IMR-90 (cell line): ENCODE data around the gene VILL. TPM values are rescaled to one million over a fixed set of nuclear protein-coding genes. Genes with fewer than 3 reads are reported as not detected.
A peak's percentile ranks its signal among the peaks of the same experiment; 100 is the strongest.

Source experiments
- ATAC-seq: fragments of 200-7000 bp; cut with Tn5 transposase; 2 replicates; pipeline ENCODE4 v1.9.1; 2020; ENCODE audit warnings: low read depth, mild to moderate bottlenecking, moderate library complexity
- BruUV-seq: library from RNA; stranded (reverse); fragments of 400-500 nt; replicated peaks from 2 replicates; lab custom pipeline; 2021; lab: Mats Ljungman, UMichigan
- CTCF ChIA-PET: fragments of 300-600 bp; formaldehyde crosslinking; extraction: SDS; loops from one replicate; lab custom pipeline; 2021; ENCODE audit warnings: antibody characterized with exemption; lab: Yijun Ruan, JAX
- POLR2A ChIA-PET: fragments of 300-600 bp; sonication (Branson Sonifier 250); formaldehyde crosslinking; loops from one replicate; lab custom pipeline; 2022; ENCODE audit warnings: antibody characterized with exemption; ENCODE audit not compliant: unreplicated experiment; lab: Charles Lee
- DNase-seq: peaks from one replicate; pipeline ENCODE4 v3.0.0; 2013
- H2AFZ ChIP-seq: replicated peaks from 2 replicates; pipeline ENCODE3; 2013; ENCODE audit warnings: low read length, mild to moderate bottlenecking; ENCODE audit not compliant: poor library complexity
- H2AK5ac ChIP-seq: 2 replicates; pipeline ENCODE4 v1.6.1; 2013; ENCODE audit warnings: low read depth, low read length, inconsistent platforms
- H2AK9ac ChIP-seq: replicated peaks from 2 replicates; pipeline ENCODE3; 2013; ENCODE audit warnings: mild to moderate bottlenecking, low read depth, low read length, moderate library complexity; ENCODE audit not compliant: poor library complexity
- H2BK120ac ChIP-seq: 2 replicates; pipeline ENCODE4 v1.6.1; 2013; ENCODE audit warnings: low read depth, low read length, inconsistent platforms
- H2BK15ac ChIP-seq: 3 replicates; pipeline ENCODE4 v1.6.1; 2013; ENCODE audit warnings: low read depth, low read length, inconsistent platforms
- H2BK20ac ChIP-seq: 2 replicates; pipeline ENCODE4 v1.6.1; 2013; ENCODE audit warnings: low read depth, mild to moderate bottlenecking, inconsistent platforms, low read length, moderate library complexity
- H2BK5ac ChIP-seq: 2 replicates; pipeline ENCODE4 v1.6.1; 2013; ENCODE audit warnings: mild to moderate bottlenecking, low read depth, low read length, inconsistent platforms; ENCODE audit not compliant: poor library complexity, severe bottlenecking
- H3K14ac ChIP-seq: replicated peaks from 2 replicates; pipeline ENCODE4 v1.6.1; 2013; ENCODE audit warnings: low read depth, low read length, inconsistent platforms
- H3K18ac ChIP-seq: 2 replicates; pipeline ENCODE4 v1.6.1; 2013; ENCODE audit warnings: low read depth, low read length, control low read depth
- H3K23ac ChIP-seq: 2 replicates; pipeline ENCODE4 v1.6.1; 2013; ENCODE audit warnings: low read depth, low read length, inconsistent platforms
- H3K27ac ChIP-seq: 2 replicates; pipeline ENCODE4 v1.5.1; 2013; ENCODE audit warnings: mild to moderate bottlenecking, control low read depth, low read length; ENCODE audit not compliant: insufficient read depth
- H3K27me3 ChIP-seq: 2 replicates; pipeline ENCODE4 v1.6.1; 2013; ENCODE audit warnings: low read length; ENCODE audit not compliant: control insufficient read depth, insufficient read depth
- H3K36me3 ChIP-seq: 2 replicates; pipeline ENCODE4 v1.6.1; 2013; ENCODE audit warnings: low read length, mixed read lengths; ENCODE audit not compliant: control insufficient read depth, insufficient read depth
- H3K4ac ChIP-seq: 2 replicates; pipeline ENCODE4 v1.6.1; 2013; ENCODE audit warnings: low read depth, low read length, inconsistent platforms
- H3K4me1 ChIP-seq: 2 replicates; pipeline ENCODE4 v1.6.1; 2013; ENCODE audit warnings: low read length, mixed read lengths; ENCODE audit not compliant: control insufficient read depth, insufficient read depth
- H3K4me2 ChIP-seq: 2 replicates; pipeline ENCODE4 v1.6.1; 2013; ENCODE audit warnings: low read depth, mild to moderate bottlenecking, control low read depth, low read length, moderate library complexity
- H3K4me3 ChIP-seq: 2 replicates; pipeline ENCODE4 v1.5.1; 2013; ENCODE audit warnings: low read depth, mild to moderate bottlenecking, control low read depth, low read length, moderate library complexity; ENCODE audit not compliant: insufficient read depth
- H3K56ac ChIP-seq: 2 replicates; pipeline ENCODE4 v1.6.1; 2013; ENCODE audit warnings: low read length, inconsistent platforms; ENCODE audit not compliant: insufficient read depth; ENCODE audit errors: extremely low read depth
- H3K79me1 ChIP-seq, 2 experiments: 2 replicates each; pipeline ENCODE4 v1.6.1; 2013; ENCODE audit warnings: low read length in 2 of 2, inconsistent platforms in 1 of 2, low read depth in 1 of 2
- H3K9ac ChIP-seq: 2 replicates; pipeline ENCODE4 v1.6.1; 2013; ENCODE audit warnings: low read depth, low read length, control low read depth
- H3K9me1 ChIP-seq: 2 replicates; pipeline ENCODE4 v1.6.1; 2013; ENCODE audit warnings: low read length, inconsistent platforms; ENCODE audit not compliant: insufficient read depth
- H3K9me3 ChIP-seq: 2 replicates; pipeline ENCODE4 v1.6.1; 2013; ENCODE audit warnings: low read length; ENCODE audit not compliant: control insufficient read depth, insufficient read depth
- H4K20me1 ChIP-seq: 2 replicates; pipeline ENCODE4 v1.6.1; 2013; ENCODE audit warnings: low read length, inconsistent platforms; ENCODE audit not compliant: insufficient read depth
- H4K5ac ChIP-seq: 2 replicates; pipeline ENCODE4 v1.6.1; 2013; ENCODE audit warnings: mild to moderate bottlenecking, low read depth, low read length, control low read depth
- H4K8ac ChIP-seq, 2 experiments: 2 replicates each; pipeline ENCODE4 v1.6.1; 2013; ENCODE audit warnings: low read depth in 2 of 2, low read length in 2 of 2, control low read depth in 1 of 2, inconsistent platforms in 1 of 2
- H4K91ac ChIP-seq: 2 replicates; pipeline ENCODE4 v1.6.1; 2013; ENCODE audit warnings: low read depth, low read length, inconsistent platforms; ENCODE audit not compliant: insufficient read depth
- BHLHE40 ChIP-seq: fragments of 150-350 bp; IDR thresholded peaks from 2 replicates; pipeline ENCODE4 v1.6.1; 2016; ENCODE audit warnings: mild to moderate bottlenecking, low read depth, low read length
- CEBPB ChIP-seq: IDR thresholded peaks from 2 replicates; pipeline ENCODE4 v1.6.1; 2012; ENCODE audit warnings: low read depth, low read length, improper control_type of control experiment
- CHD1 ChIP-seq: IDR thresholded peaks from 2 replicates; pipeline ENCODE4 v1.6.1; 2012; ENCODE audit warnings: low read depth, low read length, improper control_type of control experiment
- CTCF ChIP-seq: conservative IDR thresholded peaks from 2 replicates; pipeline ENCODE4 v1.5.1; 2012; ENCODE audit warnings: mild to moderate bottlenecking, low read depth, low read length, improper control_type of control experiment
- FOS ChIP-seq: fragments of 150-350 bp; IDR thresholded peaks from 2 replicates; pipeline ENCODE4 v1.6.1; 2016; ENCODE audit warnings: low read depth, low read length
- MAFK ChIP-seq: IDR thresholded peaks from 2 replicates; pipeline ENCODE4 v1.6.1; 2012; ENCODE audit warnings: low read depth, low read length, improper control_type of control experiment
- MAZ ChIP-seq: IDR thresholded peaks from 2 replicates; pipeline ENCODE4 v1.6.1; 2012; ENCODE audit warnings: low read depth, mild to moderate bottlenecking, low read length, improper control_type of control experiment, moderate library complexity, borderline replicate concordance
- MXI1 ChIP-seq: IDR thresholded peaks from 2 replicates; pipeline ENCODE4 v1.6.1; 2012; ENCODE audit warnings: low read depth, mild to moderate bottlenecking, low read length, moderate library complexity, borderline replicate concordance
- NFE2L2 ChIP-seq: fragments of 150-350 bp; IDR thresholded peaks from 2 replicates; pipeline ENCODE4 v1.6.1; 2016; ENCODE audit warnings: low read depth, mild to moderate bottlenecking, low read length
- POLR2A ChIP-seq: IDR thresholded peaks from 2 replicates; pipeline ENCODE4 v1.6.1; 2012; ENCODE audit warnings: mild to moderate bottlenecking, low read depth, low read length
- RAD21 ChIP-seq: IDR thresholded peaks from 2 replicates; pipeline ENCODE4 v1.6.1; 2012; ENCODE audit warnings: low read length, improper control_type of control experiment
- RCOR1 ChIP-seq: IDR thresholded peaks from 2 replicates; pipeline ENCODE4 v1.6.1; 2012; ENCODE audit warnings: mild to moderate bottlenecking, low read length, improper control_type of control experiment; ENCODE audit not compliant: insufficient replicate concordance
- RFX5 ChIP-seq: IDR thresholded peaks from 2 replicates; pipeline ENCODE4 v1.8.0; 2012; ENCODE audit warnings: low read depth, mild to moderate bottlenecking, low read length, moderate library complexity
- SMC3 ChIP-seq: fragments of 150-350 bp; IDR thresholded peaks from 2 replicates; pipeline ENCODE4 v1.6.1; 2016; ENCODE audit warnings: low read depth, mild to moderate bottlenecking, antibody characterized with exemption, low read length, moderate library complexity
- WGBS, 2 experiments: methylation state at CpG; one replicate each; pipeline versions ENCODE4 v1.1.5 to v1.1.7; 2013; ENCODE audit warnings: missing lambda C conversion rate in 2 of 2; ENCODE audit not compliant: insufficient read length in 1 of 2; ENCODE audit errors: extremely low coverage in 2 of 2; 5-methylcytosine and 5-hydroxymethylcytosine counted together
- dilution Hi-C: fragments of 300-500 bp; cut with HindIII; formaldehyde crosslinking; loops from one replicate; pipeline ENCODE4 v1.14.3; 2018; ENCODE audit warnings: low sequenced_read_pairs; ENCODE audit not compliant: unreplicated experiment
- in situ Hi-C: fragments of 300-500 bp; cut with MboI; formaldehyde crosslinking; loops from 3 replicates; pipeline ENCODE4 v1.14.3; 2019; ENCODE audit warnings: low sequenced_read_pairs, inconsistent platforms, mixed read lengths
- intact Hi-C: fragments of 100-400 bp; cut with micrococcal nuclease; formaldehyde crosslinking; loops from 2 replicates; pipeline ENCODE4 v1.10.0; 2022
- polyA plus RNA-seq, 3 experiments: library from polyadenylated mRNA; depleted of rRNA; stranded (reverse); fragments of >200 nt; gene quantifications; 2 replicates each; pipeline ENCODE4 v1.2.3, GENCODE V29; 2012; ENCODE audit warnings: low replicate concordance in 1 of 3
- total RNA-seq: library from RNA; depleted of rRNA; stranded (reverse); fragments of >200 nt; gene quantifications from 2 replicates; pipeline ENCODE4 v1.2.3, GENCODE V29; 2012
- TF ChIP-seq, protein P1 (sequence below): fragments of 150-350 bp; IDR thresholded peaks from 2 replicates; pipeline ENCODE4 v1.6.1; 2016; ENCODE audit warnings: low read depth, mild to moderate bottlenecking, low read length, moderate library complexity, borderline replicate concordance
- TF ChIP-seq, protein P2 (sequence below): fragments of 150-350 bp; IDR thresholded peaks from 2 replicates; pipeline ENCODE4 v1.6.1; 2017; ENCODE audit warnings: mild to moderate bottlenecking, antibody characterized with exemption, low read length, low read depth

The VILL gene
- total and polyA plus RNA-seq, 2 of the 4 experiments (the other 2 are of a cell fraction) = 2.3 to 4.7 TPM

DNA sequence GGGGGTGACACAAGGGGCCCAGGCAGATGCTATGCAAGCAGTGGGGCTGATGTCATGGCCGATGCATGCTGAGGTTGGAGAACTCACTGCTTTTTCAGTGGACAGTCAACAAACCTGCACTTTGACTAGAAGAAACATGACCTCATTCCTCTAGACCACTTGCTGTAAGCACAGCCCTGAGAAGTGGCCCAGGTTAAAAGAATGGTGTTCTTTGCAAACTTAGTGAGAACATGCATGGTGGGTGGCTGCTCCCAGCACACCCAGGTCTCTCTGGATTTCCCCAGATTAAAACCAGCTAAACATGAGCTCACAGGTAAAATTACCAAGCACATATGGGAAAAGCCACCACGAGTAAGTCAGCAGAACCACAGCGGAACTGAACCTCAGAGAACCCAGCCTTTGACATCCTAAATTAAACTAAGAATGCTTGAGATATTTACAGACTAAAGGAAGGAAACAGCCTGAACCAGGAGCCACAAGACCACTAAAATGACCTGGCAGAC lies 64.0 kb downstream of the VILL start:
- H2BK5ac ChIP-seq = no peak overlapping the region
- ChIA-PET CTCF (no interaction called here), POLR2A (interaction anchor here (0.7 kb wide), 1 partner anchor 13 kb away, joined by 3 read pairs; no protein-coding TSS in a partner anchor)
- no peaks in the 10 kb centered on the region for H3K9me3 ChIP-seq
- BruUV-seq = no TSS peak
- H2BK20ac ChIP-seq = no peak overlapping the region
- H3K36me3 ChIP-seq = no peaks in the 10 kb centered on the region
- H3K4me2 ChIP-seq = no peak overlapping the region
- no peaks in the 10 kb centered on the region for H4K20me1 ChIP-seq
- H4K5ac ChIP-seq = no peak overlapping the region
- no peak overlapping the region for H2AK9ac ChIP-seq
- TF ChIP-seq BHLHE40 (no peak), POLR2A (no peak), MXI1 (no peak), SMC3 (no peak), NFE2L2 (no peak), MAFK (no peak), MAZ (no peak), RAD21 (no peak), CEBPB (no peak), CTCF (no peak), FOS (no peak), CHD1 (no peak), RFX5 (no peak), RCOR1 (no peak)
- TF ChIP-seq, protein P1, sequence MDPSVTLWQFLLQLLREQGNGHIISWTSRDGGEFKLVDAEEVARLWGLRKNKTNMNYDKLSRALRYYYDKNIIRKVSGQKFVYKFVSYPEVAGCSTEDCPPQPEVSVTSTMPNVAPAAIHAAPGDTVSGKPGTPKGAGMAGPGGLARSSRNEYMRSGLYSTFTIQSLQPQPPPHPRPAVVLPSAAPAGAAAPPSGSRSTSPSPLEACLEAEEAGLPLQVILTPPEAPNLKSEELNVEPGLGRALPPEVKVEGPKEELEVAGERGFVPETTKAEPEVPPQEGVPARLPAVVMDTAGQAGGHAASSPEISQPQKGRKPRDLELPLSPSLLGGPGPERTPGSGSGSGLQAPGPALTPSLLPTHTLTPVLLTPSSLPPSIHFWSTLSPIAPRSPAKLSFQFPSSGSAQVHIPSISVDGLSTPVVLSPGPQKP = no peak
- TF ChIP-seq, protein P2, sequence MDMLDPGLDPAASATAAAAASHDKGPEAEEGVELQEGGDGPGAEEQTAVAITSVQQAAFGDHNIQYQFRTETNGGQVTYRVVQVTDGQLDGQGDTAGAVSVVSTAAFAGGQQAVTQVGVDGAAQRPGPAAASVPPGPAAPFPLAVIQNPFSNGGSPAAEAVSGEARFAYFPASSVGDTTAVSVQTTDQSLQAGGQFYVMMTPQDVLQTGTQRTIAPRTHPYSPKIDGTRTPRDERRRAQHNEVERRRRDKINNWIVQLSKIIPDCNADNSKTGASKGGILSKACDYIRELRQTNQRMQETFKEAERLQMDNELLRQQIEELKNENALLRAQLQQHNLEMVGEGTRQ = no peak
- dilution Hi-C loops (no loop called here), intact Hi-C loops (no loop called here), in situ Hi-C loops (no loop called here)
- no peaks in the 10 kb centered on the region for H3K4me1 ChIP-seq
- DNase-seq (peak; percentile 20), ATAC-seq (no peak)
- no peaks in the 10 kb centered on the region for H3K9me1 ChIP-seq
- H4K8ac ChIP-seq = no peak overlapping the region
- H2AK5ac ChIP-seq = no peak overlapping the region
- H3K79me1 ChIP-seq = no peaks in the 10 kb centered on the region
- no peak overlapping the region for H3K27ac ChIP-seq
- H4K91ac ChIP-seq = no peak overlapping the region
- WGBS, 2 experiments = no CpG with 5 or more reads among the region's 3 CpGs
- no peak overlapping the region for H3K56ac ChIP-seq
- H2BK15ac ChIP-seq = no peak overlapping the region
- no peak overlapping the region for H2AFZ ChIP-seq
- H3K4me3 ChIP-seq = no peak overlapping the region
- H3K18ac ChIP-seq = no peak overlapping the region
- no peak overlapping the region for H3K4ac ChIP-seq
- H3K23ac ChIP-seq = no peak overlapping the region
- H2BK120ac ChIP-seq = no peak overlapping the region
- no peak overlapping the region for H3K9ac ChIP-seq
- H3K14ac ChIP-seq = no peak overlapping the region
- H3K27me3 ChIP-seq = peaks cover 4% of the 10 kb centered on the region; the same call in 1 of the 2 replicates
